DND-41 (cell line): ENCODE results near the gene ZNF653.

Experiments
- CTCF ChIP-seq: IDR thresholded peaks from 2 replicates; pipeline ENCODE4 v1.5.1; 2012; ENCODE audit warnings: borderline replicate concordance, low read length, moderate library complexity, mild to moderate bottlenecking; ENCODE audit not compliant: poor library complexity, severe bottlenecking; ENCODE audit errors: extremely low read depth
- EZH2 ChIP-seq: IDR thresholded peaks from 3 replicates; pipeline ENCODE4 v1.6.1; 2012; ENCODE audit warnings: borderline replicate concordance, low read depth, mild to moderate bottlenecking, moderate library complexity, low read length, inconsistent platforms; ENCODE audit not compliant: severe bottlenecking

- TF ChIP-seq EZH2 (no peak), CTCF (no peak)
Observed at GRCh38 chr19:11554160-11554559, 48.5 kb upstream of the ZNF653 start.
